Chondrocyte (in vitro differentiated cells): Measurements from ENCODE around the gene EXOC3L1. TPM values are rescaled to one million over a fixed set of nuclear protein-coding genes. Genes with fewer than 3 reads are reported as not detected.

Experiments used
- DNase-seq: peaks from one replicate; pipeline ENCODE4 v3.0.0; 2021; ENCODE audit warnings: mixed read lengths, low spot score
- H3K27ac Mint-ChIP-seq: one replicate; pipeline ENCODE4 v1.8.0; 2021; ENCODE audit warnings: mild to moderate bottlenecking, moderate library complexity, mixed read lengths; ENCODE audit not compliant: unreplicated experiment
- H3K27me3 Mint-ChIP-seq: 2 replicates; pipeline ENCODE4 v1.8.0; 2021; ENCODE audit warnings: low read depth, mixed read lengths
- H3K36me3 Mint-ChIP-seq: 2 replicates; pipeline ENCODE4 v1.8.0; 2021; ENCODE audit warnings: low read depth, mixed read lengths
- H3K4me1 Mint-ChIP-seq: 2 replicates; pipeline ENCODE4 v1.8.0; 2021; ENCODE audit warnings: low read depth, mild to moderate bottlenecking, mixed read lengths
- H3K4me3 Mint-ChIP-seq: one replicate; pipeline ENCODE4 v1.8.0; 2021; ENCODE audit warnings: mild to moderate bottlenecking, moderate library complexity, mixed read lengths; ENCODE audit not compliant: unreplicated experiment
- H3K9me3 Mint-ChIP-seq: 2 replicates; pipeline ENCODE4 v1.8.0; 2021; ENCODE audit warnings: low read depth, mixed read lengths
- total RNA-seq: library from RNA; stranded (reverse); gene quantifications from 3 replicates; pipeline ENCODE4 v1.2.1, GENCODE V29; 2021
- TF ChIP-seq, protein P1 (sequence below): fragments of 200-600 bp; sonication (generic); IDR thresholded peaks from 2 replicates; pipeline ENCODE4 v1.5.0; 2021; ENCODE audit warnings: antibody characterized with exemption, mild to moderate bottlenecking, moderate library complexity

The EXOC3L1 gene
- total RNA-seq, 1 donor from 2014 or later: not detected

DNA sequence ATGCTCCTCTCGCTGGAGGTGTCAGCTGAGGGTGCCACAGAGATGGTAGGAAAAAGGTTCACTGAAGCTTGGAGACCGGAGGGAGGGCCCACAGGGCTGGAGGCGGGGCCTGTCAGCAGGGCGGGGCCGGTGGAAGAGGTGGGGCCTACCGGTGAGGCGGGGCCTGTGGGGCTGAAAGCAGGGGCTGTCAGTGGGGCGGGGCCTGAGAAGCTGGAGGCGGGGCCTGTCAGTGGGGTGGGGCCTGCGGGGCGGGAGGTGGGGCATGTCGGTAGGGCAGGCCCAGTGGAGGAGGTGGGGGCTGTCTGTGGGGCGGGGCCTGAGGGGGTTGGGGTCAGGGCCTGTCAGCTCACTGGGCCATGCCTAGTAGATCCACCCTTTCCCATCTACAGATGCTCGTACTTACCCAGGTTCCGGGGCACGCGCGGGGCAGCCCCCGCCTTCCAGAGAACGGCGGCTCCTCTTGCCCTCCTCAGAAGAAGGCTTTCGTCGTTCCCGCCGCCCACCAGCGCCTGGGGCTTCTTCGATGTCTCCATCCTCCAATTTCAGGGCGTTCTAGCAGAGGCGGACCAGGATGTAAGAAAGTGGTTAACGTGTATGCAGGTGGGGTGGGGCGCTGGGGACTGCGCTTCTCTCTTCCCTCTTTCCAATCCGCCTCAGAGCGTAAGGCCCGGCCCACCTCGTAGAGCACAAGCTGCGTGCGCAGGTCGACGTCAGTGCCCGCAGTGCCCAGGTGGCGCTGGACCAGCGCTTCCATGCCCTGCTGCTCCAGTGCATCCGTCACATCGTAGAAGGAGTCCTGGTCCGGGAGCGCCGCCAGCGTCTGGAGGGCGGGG, 46.8 kb upstream of the EXOC3L1 start:
- DNase-seq: no peak
- Mint-ChIP-seq H3K9me3 (no peaks in the 10 kb centered on the region), H3K27me3 (no peaks in the 10 kb centered on the region), H3K36me3 (peaks cover 21% of the 10 kb centered on the region), H3K4me3 (no peak overlapping the region), H3K27ac (no peak overlapping the region), H3K4me1 (peaks cover 21% of the 10 kb centered on the region)
- TF ChIP-seq, protein P1, sequence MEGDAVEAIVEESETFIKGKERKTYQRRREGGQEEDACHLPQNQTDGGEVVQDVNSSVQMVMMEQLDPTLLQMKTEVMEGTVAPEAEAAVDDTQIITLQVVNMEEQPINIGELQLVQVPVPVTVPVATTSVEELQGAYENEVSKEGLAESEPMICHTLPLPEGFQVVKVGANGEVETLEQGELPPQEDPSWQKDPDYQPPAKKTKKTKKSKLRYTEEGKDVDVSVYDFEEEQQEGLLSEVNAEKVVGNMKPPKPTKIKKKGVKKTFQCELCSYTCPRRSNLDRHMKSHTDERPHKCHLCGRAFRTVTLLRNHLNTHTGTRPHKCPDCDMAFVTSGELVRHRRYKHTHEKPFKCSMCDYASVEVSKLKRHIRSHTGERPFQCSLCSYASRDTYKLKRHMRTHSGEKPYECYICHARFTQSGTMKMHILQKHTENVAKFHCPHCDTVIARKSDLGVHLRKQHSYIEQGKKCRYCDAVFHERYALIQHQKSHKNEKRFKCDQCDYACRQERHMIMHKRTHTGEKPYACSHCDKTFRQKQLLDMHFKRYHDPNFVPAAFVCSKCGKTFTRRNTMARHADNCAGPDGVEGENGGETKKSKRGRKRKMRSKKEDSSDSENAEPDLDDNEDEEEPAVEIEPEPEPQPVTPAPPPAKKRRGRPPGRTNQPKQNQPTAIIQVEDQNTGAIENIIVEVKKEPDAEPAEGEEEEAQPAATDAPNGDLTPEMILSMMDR: no peak

DNA sequence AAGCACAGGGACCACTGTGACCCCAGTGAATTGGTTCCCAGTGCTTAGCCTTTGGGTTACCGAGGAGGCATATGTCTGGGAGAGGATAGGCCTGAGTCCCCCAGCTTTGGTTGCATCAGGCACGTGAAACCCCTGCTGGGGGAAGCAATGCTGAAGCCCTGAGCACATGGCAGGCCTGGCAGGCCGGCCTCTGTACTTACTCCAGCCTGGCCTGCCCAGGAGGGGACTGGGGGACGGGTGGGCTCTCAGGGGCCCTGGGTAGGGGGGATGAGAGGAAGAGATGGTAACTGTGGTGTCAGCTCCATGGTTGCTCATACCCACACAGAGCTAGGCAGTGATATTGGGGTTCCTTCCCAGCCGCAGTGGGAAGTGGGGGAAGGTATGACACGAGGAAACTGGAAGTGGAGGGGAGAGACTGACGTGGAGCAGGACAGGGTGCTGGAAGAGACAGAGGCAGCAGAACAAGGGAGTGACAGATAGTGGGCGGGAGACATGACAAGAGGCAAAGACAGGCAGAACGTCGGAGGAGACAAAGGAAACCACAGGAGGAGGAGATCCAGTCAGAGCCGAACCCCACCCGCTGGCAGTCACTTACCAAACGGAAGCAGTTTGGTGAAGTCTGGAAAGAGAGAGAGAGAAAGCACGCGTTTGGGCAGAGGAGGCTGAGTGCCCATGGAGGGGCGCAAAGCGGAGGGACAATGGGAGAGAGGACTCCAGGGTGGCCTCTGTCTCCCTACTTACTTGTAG, 46.1 kb upstream of the EXOC3L1 start:
- Mint-ChIP-seq H3K27ac (peak overlapping the region; percentile 59), H3K27me3 (no peaks in the 10 kb centered on the region), H3K9me3 (no peaks in the 10 kb centered on the region), H3K4me3 (no peak overlapping the region), H3K4me1 (peaks cover 13% of the 10 kb centered on the region), H3K36me3 (peaks cover 21% of the 10 kb centered on the region)
- no peak for DNase-seq
- TF ChIP-seq, protein P1: no peak

DNA sequence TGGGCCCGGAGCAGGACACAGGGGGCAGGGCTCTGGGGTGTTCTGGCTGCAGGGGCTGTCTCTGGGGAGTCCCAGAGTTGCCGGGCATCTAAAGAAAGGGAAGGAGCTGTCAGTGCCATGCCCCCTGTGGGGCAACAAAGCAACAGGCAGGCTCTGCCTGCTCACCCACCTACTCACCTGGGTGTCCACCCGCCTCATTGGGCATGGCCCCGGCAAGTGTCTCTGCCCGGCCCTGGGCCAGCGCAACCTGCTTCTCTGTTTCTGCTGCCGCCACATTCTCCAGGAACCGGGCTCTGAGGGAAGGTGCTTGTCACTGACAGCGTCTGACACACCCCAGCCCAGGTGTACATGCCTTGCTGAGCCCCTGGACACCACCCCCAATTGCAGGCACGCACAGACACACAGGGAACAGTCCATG, 44.3 kb upstream of the EXOC3L1 start:
- Mint-ChIP-seq H3K36me3 (peaks cover 31% of the 10 kb centered on the region), H3K4me1 (no peaks in the 10 kb centered on the region), H3K27ac (no peak overlapping the region), H3K4me3 (no peak overlapping the region), H3K27me3 (no peaks in the 10 kb centered on the region), H3K9me3 (no peaks in the 10 kb centered on the region)
- TF ChIP-seq, protein P1: no peak
- no peak for DNase-seq

DNA sequence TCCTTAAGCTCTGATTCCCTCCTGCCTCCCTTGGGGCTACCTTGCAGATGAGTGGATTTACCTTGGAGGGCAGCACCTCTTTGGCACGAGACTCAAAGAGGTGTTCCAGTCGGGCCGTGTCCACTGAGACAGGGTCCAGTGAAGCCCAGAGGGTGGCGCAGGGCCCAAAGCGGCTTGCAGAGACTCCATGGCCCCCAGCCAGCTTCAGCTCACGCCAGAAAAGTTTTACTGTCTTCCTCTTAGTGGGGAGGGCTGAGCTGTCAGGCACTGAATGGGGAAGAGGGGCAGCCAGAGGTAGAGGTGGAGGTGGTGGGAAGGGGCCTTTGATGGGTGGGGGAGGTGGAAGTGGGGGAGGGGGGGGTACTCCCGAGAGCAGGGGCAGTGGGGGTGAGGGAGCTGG, 43.7 kb upstream of the EXOC3L1 start:
- no peak overlapping the region for H3K4me3 Mint-ChIP-seq
- peaks cover 33% of the 10 kb centered on the region for H3K36me3 Mint-ChIP-seq
- no peaks in the 10 kb centered on the region for H3K27me3 Mint-ChIP-seq
- H3K9me3 Mint-ChIP-seq: no peaks in the 10 kb centered on the region
- no peak overlapping the region for H3K27ac Mint-ChIP-seq
- TF ChIP-seq, protein P1: no peak
- DNase-seq: no peak
- H3K4me1 Mint-ChIP-seq: no peaks in the 10 kb centered on the region

DNA sequence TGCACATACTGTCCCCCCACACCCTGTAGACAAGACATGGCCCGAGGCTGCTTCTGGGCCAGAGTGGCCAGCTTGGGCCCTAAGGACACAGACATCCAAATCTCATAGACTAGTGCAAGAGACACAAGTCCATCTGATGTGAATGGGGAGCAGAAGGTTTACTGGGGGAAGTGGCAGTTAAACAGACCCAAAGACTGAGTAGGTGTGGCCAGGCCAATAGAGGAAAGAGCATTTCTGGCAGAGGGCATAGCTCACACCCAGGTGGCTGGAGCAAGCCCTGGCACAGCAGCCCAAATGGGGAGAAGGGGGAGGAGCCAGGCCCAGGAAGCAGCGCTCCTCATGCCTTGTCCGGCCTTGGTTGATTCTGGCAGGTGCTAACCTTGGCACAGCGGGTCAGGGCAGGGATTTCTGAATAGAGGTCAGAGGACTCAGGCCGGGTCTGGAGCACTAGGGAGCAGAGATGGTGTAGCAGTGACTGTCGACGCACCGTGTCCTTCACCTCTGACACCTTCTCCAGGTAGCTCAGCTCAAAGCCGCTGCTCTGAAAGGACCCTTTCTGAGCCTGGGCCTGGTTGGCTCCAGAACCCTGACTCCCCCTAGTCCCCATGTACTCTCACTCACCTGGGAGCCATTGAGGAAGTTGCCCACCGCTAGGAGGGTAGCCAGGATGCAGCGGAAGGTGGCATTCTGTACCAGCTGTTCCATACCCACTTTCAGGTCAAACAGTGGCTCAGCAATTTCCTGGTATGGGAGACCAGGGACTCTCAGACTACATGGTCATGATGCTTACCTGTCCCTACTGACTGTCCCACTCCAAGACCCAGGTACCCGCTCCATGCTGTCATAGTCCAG, 41.1 kb upstream of the EXOC3L1 start:
- no peaks in the 10 kb centered on the region for H3K9me3 Mint-ChIP-seq
- TF ChIP-seq, protein P1: no peak
- H3K27me3 Mint-ChIP-seq: no peaks in the 10 kb centered on the region
- H3K27ac Mint-ChIP-seq: no peak overlapping the region
- no peak for DNase-seq
- H3K36me3 Mint-ChIP-seq: peaks cover 23% of the 10 kb centered on the region
- H3K4me3 Mint-ChIP-seq: no peak overlapping the region
- peaks cover 22% of the 10 kb centered on the region for H3K4me1 Mint-ChIP-seq
